Measurements from ENCODE around the gene CREB3L2.

CREB3L2 gene

DNA sequence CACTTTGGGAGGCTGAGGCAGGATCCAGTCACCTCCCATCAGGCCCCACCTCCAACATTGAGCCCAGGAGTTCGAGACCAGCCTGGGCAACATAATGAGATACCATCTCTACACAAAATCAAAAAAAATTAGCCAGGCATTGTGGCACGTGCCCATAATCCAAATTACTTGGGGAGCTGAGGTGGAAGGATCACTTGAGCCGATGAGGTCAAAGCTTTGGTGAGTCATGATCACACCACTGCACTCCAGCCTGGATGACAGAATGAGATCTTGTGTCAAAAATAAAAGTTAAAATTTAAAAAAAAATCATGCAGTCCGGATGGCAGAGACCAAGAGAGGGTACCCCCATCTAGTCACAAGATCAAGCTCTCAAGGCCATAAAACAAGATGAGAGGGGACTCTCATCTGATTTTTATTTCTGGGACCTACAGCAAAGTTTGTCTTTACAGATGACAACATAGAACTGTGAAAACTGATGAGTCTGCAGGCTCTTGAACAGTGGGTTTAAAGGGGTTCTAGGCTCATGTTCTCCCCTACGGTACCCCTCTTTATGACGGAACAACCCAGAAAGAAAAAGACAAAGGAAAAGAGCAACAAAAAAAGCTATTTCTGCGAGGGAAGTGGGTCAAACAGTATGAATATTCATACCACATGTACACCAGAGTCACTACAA is 28.9 kb upstream of the CREB3L2 start:
- Histone ChIP-seq H3K27me3 (ENCODE audit: control insufficient read depth in 5 of 5, insufficient read depth in 4 of 5, low read length in 5 of 5) (peaks cover 0 to 3% (median 0%) of the 10 kb centered on the region in 5 donors), H3K9me3 (ENCODE audit: control insufficient read depth in 5 of 5, low read length in 5 of 5) (peaks cover 0 to 2% (median 1%) of the 10 kb centered on the region in 5 donors), H3K9ac (ENCODE audit: low read length in 5 of 5) (no peak overlapping the region), H3K27ac (ENCODE audit: low read depth, low read length) (no peak overlapping the region), H3K36me3 (ENCODE audit: control insufficient read depth in 5 of 5, insufficient read depth in 5 of 5, low read length in 5 of 5) (no peaks in the 10 kb centered on the region), H3K4me3 (ENCODE audit: low read depth in 1 of 5, low read length in 5 of 5) (no peak overlapping the region), H3K4me1 (ENCODE audit: control insufficient read depth in 5 of 5, insufficient read depth in 5 of 5, low read length in 5 of 5) (no peaks in the 10 kb centered on the region)

DNA sequence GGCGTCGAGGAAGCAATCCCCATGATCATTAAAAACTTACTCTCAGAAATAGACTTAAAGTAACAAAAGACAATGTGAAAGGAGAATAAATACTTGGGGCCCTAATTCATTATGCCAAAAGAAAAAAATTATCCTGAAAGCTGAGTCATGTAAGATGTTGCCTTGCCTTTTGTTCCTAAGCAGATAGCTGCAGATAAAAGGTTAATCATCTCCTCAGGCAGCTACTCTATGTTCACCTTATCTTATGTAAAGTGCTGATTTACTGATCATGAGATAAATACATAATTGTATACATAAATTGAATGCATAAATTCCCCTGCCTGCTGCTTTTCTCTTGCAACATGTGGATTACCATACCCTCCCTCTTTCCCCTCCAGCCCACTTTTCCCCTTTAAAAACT is 28.1 kb upstream of the CREB3L2 start:
- Histone ChIP-seq H3K9ac (ENCODE audit: low read length in 5 of 5) (no peak overlapping the region), H3K4me3 (ENCODE audit: low read depth in 1 of 5, low read length in 5 of 5) (no peak overlapping the region), H3K27ac (ENCODE audit: low read depth, low read length) (no peak overlapping the region)

GRCh38 chr7:138029126-138029525 is 27.2 kb upstream of the CREB3L2 start:
- H3K27me3 ChIP-seq (ENCODE audit: control insufficient read depth in 5 of 5, insufficient read depth in 4 of 5, low read length in 5 of 5): peaks cover 0 to 3% (median 0%) of the 10 kb centered on the region in 5 donors
- no peak overlapping the region for H3K4me3 ChIP-seq (ENCODE audit: low read depth in 1 of 5, low read length in 5 of 5)
- H3K4me1 ChIP-seq (ENCODE audit: control insufficient read depth in 5 of 5, insufficient read depth in 5 of 5, low read length in 5 of 5): no peaks in the 10 kb centered on the region
- no peak overlapping the region for H3K27ac ChIP-seq (ENCODE audit: low read depth, low read length)
- no peaks in the 10 kb centered on the region for H3K9me3 ChIP-seq (ENCODE audit: control insufficient read depth in 5 of 5, low read length in 5 of 5)
- H3K9ac ChIP-seq (ENCODE audit: low read length in 5 of 5): no peak overlapping the region
- H3K36me3 ChIP-seq (ENCODE audit: control insufficient read depth in 5 of 5, insufficient read depth in 5 of 5, low read length in 5 of 5): no peaks in the 10 kb centered on the region

More for the DNA sequence above, 28.1 kb upstream of the CREB3L2 start:
- no peaks in the 10 kb centered on the region for H3K36me3 ChIP-seq (ENCODE audit: control insufficient read depth in 5 of 5, insufficient read depth in 5 of 5, low read length in 5 of 5)
- H3K4me1 ChIP-seq (ENCODE audit: control insufficient read depth in 5 of 5, insufficient read depth in 5 of 5, low read length in 5 of 5): no peaks in the 10 kb centered on the region
- H3K27me3 ChIP-seq (ENCODE audit: control insufficient read depth in 5 of 5, insufficient read depth in 4 of 5, low read length in 5 of 5): peaks cover 0 to 3% (median 0%) of the 10 kb centered on the region in 5 donors
- H3K9me3 ChIP-seq (ENCODE audit: control insufficient read depth in 5 of 5, low read length in 5 of 5): no peaks in the 10 kb centered on the region

DNA sequence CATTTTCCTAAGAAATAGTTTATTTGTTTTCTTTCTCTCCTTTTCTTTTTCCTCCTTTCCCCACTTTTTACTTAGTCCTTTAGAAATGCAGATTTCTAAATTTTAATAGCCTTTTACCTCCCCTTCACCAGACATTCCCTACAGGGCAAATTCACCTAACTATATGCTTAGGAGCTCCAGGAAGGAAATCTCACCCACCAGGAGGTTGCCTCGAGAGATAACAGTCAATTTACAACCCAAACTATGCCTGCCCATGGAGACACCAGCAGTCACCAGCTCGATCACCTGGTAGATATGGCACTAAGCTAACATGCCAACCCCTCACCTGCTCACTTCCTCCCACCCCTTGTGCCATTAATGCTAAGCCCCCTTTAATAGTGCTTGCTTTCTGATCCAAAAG is 25.2 kb upstream of the CREB3L2 start:
- H3K36me3 ChIP-seq (ENCODE audit: control insufficient read depth in 5 of 5, insufficient read depth in 5 of 5, low read length in 5 of 5): no peaks in the 10 kb centered on the region
- no peak overlapping the region for H3K9ac ChIP-seq (ENCODE audit: low read length in 5 of 5)
- H3K4me1 ChIP-seq (ENCODE audit: control insufficient read depth in 5 of 5, insufficient read depth in 5 of 5, low read length in 5 of 5): no peaks in the 10 kb centered on the region
- no peak overlapping the region for H3K4me3 ChIP-seq (ENCODE audit: low read depth in 1 of 5, low read length in 5 of 5)
- no peaks in the 10 kb centered on the region for H3K9me3 ChIP-seq (ENCODE audit: control insufficient read depth in 5 of 5, low read length in 5 of 5)
- no peak overlapping the region for H3K27ac ChIP-seq (ENCODE audit: low read depth, low read length)
- peaks cover 0 to 3% (median 0%) of the 10 kb centered on the region in 5 donors for H3K27me3 ChIP-seq (ENCODE audit: control insufficient read depth in 5 of 5, insufficient read depth in 4 of 5, low read length in 5 of 5)

- no peaks in the 10 kb centered on the region for H3K9me3 ChIP-seq (ENCODE audit: control insufficient read depth in 5 of 5, low read length in 5 of 5)
These were observed 23.6 kb upstream of the CREB3L2 start for GRCh38 chr7:138025215-138026186.

GRCh38 chr7:138024765-138025164 is 22.9 kb upstream of the CREB3L2 start:
- H3K27me3 ChIP-seq (ENCODE audit: control insufficient read depth in 5 of 5, insufficient read depth in 4 of 5, low read length in 5 of 5): peaks cover 0 to 3% (median 0%) of the 10 kb centered on the region in 5 donors
- H3K4me1 ChIP-seq (ENCODE audit: control insufficient read depth in 5 of 5, insufficient read depth in 5 of 5, low read length in 5 of 5): no peaks in the 10 kb centered on the region
- no peak overlapping the region for H3K4me3 ChIP-seq (ENCODE audit: low read depth in 1 of 5, low read length in 5 of 5)
- no peak overlapping the region for H3K9ac ChIP-seq (ENCODE audit: low read length in 5 of 5)
- no peaks in the 10 kb centered on the region for H3K9me3 ChIP-seq (ENCODE audit: control insufficient read depth in 5 of 5, low read length in 5 of 5)
- H3K36me3 ChIP-seq (ENCODE audit: control insufficient read depth in 5 of 5, insufficient read depth in 5 of 5, low read length in 5 of 5): no peaks in the 10 kb centered on the region
- no peak overlapping the region for H3K27ac ChIP-seq (ENCODE audit: low read depth, low read length)

More at GRCh38 chr7:138025215-138026186, 23.6 kb upstream of the CREB3L2 start:
- H3K9ac ChIP-seq (ENCODE audit: low read length in 5 of 5): no peak overlapping the region
- H3K36me3 ChIP-seq (ENCODE audit: control insufficient read depth in 5 of 5, insufficient read depth in 5 of 5, low read length in 5 of 5): no peaks in the 10 kb centered on the region
- no peak overlapping the region for H3K4me3 ChIP-seq (ENCODE audit: low read depth in 1 of 5, low read length in 5 of 5)
- H3K27ac ChIP-seq (ENCODE audit: low read depth, low read length): no peak overlapping the region
- peaks cover 0 to 3% (median 0%) of the 10 kb centered on the region in 5 donors for H3K27me3 ChIP-seq (ENCODE audit: control insufficient read depth in 5 of 5, insufficient read depth in 4 of 5, low read length in 5 of 5)
- H3K4me1 ChIP-seq (ENCODE audit: control insufficient read depth in 5 of 5, insufficient read depth in 5 of 5, low read length in 5 of 5): no peaks in the 10 kb centered on the region

GRCh38 chr7:138024343-138024691 is 22.4 kb upstream of the CREB3L2 start:
- H3K27ac ChIP-seq (ENCODE audit: low read depth, low read length): no peak overlapping the region
- no peaks in the 10 kb centered on the region for H3K36me3 ChIP-seq (ENCODE audit: control insufficient read depth in 5 of 5, insufficient read depth in 5 of 5, low read length in 5 of 5)
- H3K9ac ChIP-seq (ENCODE audit: low read length in 5 of 5): no peak overlapping the region
- no peaks in the 10 kb centered on the region for H3K9me3 ChIP-seq (ENCODE audit: control insufficient read depth in 5 of 5, low read length in 5 of 5)
- no peaks in the 10 kb centered on the region for H3K4me1 ChIP-seq (ENCODE audit: control insufficient read depth in 5 of 5, insufficient read depth in 5 of 5, low read length in 5 of 5)
- H3K27me3 ChIP-seq (ENCODE audit: control insufficient read depth in 5 of 5, insufficient read depth in 4 of 5, low read length in 5 of 5): peaks cover 0 to 3% (median 0%) of the 10 kb centered on the region in 5 donors
- no peak overlapping the region for H3K4me3 ChIP-seq (ENCODE audit: low read depth in 1 of 5, low read length in 5 of 5)

DNA sequence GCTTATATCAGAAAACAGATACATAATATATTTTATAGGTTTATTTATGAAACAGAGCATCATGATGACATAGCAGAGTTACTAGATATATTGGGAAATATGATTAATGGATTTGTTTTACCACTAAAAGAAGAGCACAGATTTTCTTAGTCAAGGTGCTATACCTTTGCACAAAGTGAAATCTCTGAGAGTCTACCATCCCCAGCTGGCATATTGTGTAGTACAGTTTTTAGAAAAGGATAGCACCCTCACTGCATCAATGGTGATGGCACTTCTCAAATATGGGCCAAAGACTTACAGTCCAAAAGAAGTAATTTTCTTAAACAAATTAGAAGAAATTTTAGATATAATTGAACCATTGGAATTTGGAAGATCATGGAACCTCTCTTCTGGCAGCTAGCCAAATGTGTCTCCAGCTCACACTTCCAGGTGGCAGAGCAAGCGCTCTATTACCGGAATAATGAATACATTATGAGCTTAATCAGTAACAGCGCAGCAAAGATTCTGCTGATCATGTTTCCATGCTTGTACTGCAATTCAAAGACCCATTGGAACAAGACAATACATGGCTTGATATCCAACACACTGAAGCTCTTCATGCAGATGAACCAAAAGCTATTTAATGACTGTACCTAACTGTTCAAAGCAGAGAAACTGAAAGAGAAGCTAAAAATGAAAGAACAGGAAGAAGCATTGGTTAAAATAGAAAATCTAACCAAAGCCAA is 21.9 kb upstream of the CREB3L2 start:
- no peak overlapping the region for H3K4me3 ChIP-seq (ENCODE audit: low read depth in 1 of 5, low read length in 5 of 5)
- H3K9ac ChIP-seq (ENCODE audit: low read length in 5 of 5): no peak overlapping the region
- no peak overlapping the region for H3K27ac ChIP-seq (ENCODE audit: low read depth, low read length)
- H3K36me3 ChIP-seq (ENCODE audit: control insufficient read depth in 5 of 5, insufficient read depth in 5 of 5, low read length in 5 of 5): no peaks in the 10 kb centered on the region
- no peaks in the 10 kb centered on the region for H3K9me3 ChIP-seq (ENCODE audit: control insufficient read depth in 5 of 5, low read length in 5 of 5)
- no peaks in the 10 kb centered on the region for H3K4me1 ChIP-seq (ENCODE audit: control insufficient read depth in 5 of 5, insufficient read depth in 5 of 5, low read length in 5 of 5)
- peaks cover 0 to 3% (median 0%) of the 10 kb centered on the region in 5 donors for H3K27me3 ChIP-seq (ENCODE audit: control insufficient read depth in 5 of 5, insufficient read depth in 4 of 5, low read length in 5 of 5)

DNA sequence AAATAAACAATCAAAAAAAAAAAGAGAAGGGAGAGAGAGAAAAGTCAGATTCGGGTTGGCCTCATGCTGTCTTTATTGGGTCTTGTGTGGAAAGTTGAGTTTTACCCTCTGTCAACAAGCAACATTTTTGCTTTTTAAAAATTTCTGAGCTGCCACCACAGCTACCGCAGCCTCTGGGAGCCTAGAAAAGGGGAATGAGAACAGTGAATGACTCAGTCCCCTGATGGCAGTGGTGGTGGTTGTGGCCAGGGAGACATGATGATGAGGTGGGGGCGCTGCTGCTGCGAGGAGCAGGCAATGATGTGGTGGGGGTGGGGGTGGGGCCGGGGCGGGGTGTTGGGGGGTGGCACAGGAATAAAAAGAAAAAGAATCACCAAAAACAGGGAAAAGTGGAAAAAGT is 20.0 kb upstream of the CREB3L2 start:
- H3K27ac ChIP-seq (ENCODE audit: low read depth, low read length): no peak overlapping the region
- H3K9me3 ChIP-seq (ENCODE audit: control insufficient read depth in 5 of 5, low read length in 5 of 5): no peaks in the 10 kb centered on the region
- no peaks in the 10 kb centered on the region for H3K27me3 ChIP-seq (ENCODE audit: control insufficient read depth in 5 of 5, insufficient read depth in 4 of 5, low read length in 5 of 5)
- H3K4me1 ChIP-seq (ENCODE audit: control insufficient read depth in 5 of 5, insufficient read depth in 5 of 5, low read length in 5 of 5): no peaks in the 10 kb centered on the region
- no peak overlapping the region for H3K4me3 ChIP-seq (ENCODE audit: low read depth in 1 of 5, low read length in 5 of 5)
- no peak overlapping the region for H3K9ac ChIP-seq (ENCODE audit: low read length in 5 of 5)
- no peaks in the 10 kb centered on the region for H3K36me3 ChIP-seq (ENCODE audit: control insufficient read depth in 5 of 5, insufficient read depth in 5 of 5, low read length in 5 of 5)
